AG04449 (cell line): ENCODE data around the gene ZRSR2.

Experiments
- CTCF ChIA-PET: fragments of 350-600 bp; formaldehyde crosslinking; extraction: SDS; loops from one replicate; lab custom pipeline; 2021; ENCODE audit warnings: antibody characterized with exemption; lab: Yijun Ruan, JAX
- POLR2A ChIA-PET: fragments of 400-600, 350-600 bp; formaldehyde crosslinking; extraction: SDS; loops from one replicate; lab custom pipeline; 2020; ENCODE audit warnings: antibody characterized with exemption, inconsistent platforms; lab: Yijun Ruan, JAX
- DNase-seq: peaks from one replicate; pipeline ENCODE4 v3.0.0-alpha.2; 2010; ENCODE audit warnings: low read depth, low spot score
- H3K4me3 ChIP-seq: 2 replicates; pipeline ENCODE4 v1.5.1; 2011; ENCODE audit warnings: low read depth, mild to moderate bottlenecking, control low read depth, low read length
- CTCF ChIP-seq: IDR thresholded peaks from one replicate; pipeline ENCODE4 v1.5.1; 2011; ENCODE audit warnings: mild to moderate bottlenecking, moderate library complexity, low read length, control low read depth, inconsistent platforms; ENCODE audit not compliant: insufficient read depth; ENCODE audit errors: missing control alignments

The ZRSR2 gene

GRCh38 chrX:15854080-15854655 lies 63.9 kb downstream of the ZRSR2 start:
- DNase-seq: no peak
- peak overlapping the region; percentile 67 for H3K4me3 ChIP-seq
- no peak for TF ChIP-seq CTCF
- ChIA-PET CTCF (no interaction called here), POLR2A (no interaction called here)

GRCh38 chrX:15854712-15855567 lies 64.7 kb downstream of the ZRSR2 start, which contains the start of gene AP1S2:
TSS of gene AP1S2 (minus strand) at chrX:15854813. CDS start at chrX:15852524, 2,289 bp downstream.
- peak; percentile 37 for DNase-seq
- ChIA-PET POLR2A (interaction anchor here (0.6 kb wide), 1 partner anchor 18 kb away, joined by 4 read pairs; no protein-coding TSS in a partner anchor), CTCF (no interaction called here)
- no peak for TF ChIP-seq CTCF
- peak within 1 kb of the TSS; percentile 67 for H3K4me3 ChIP-seq

- ChIA-PET POLR2A (no interaction called here), CTCF (no interaction called here)
- H3K4me3 ChIP-seq: peak overlapping the region; percentile 67
- TF ChIP-seq CTCF: no peak
- DNase-seq: no peak
Observed at GRCh38 chrX:15855568-15856221, 65.4 kb downstream of the ZRSR2 start.

GRCh38 chrX:15856222-15856587 lies 65.9 kb downstream of the ZRSR2 start:
- POLR2A ChIA-PET: no interaction called here
- no peak overlapping the region for H3K4me3 ChIP-seq
- TF ChIP-seq CTCF: no peak
- no peak for DNase-seq
- CTCF ChIA-PET: no interaction called here

- no peak overlapping the region for H3K4me3 ChIP-seq
- DNase-seq: no peak
- no peak for TF ChIP-seq CTCF
- ChIA-PET POLR2A (no interaction called here), CTCF (no interaction called here)
Observed at GRCh38 chrX:15856636-15857035, 66.4 kb downstream of the ZRSR2 start.

GRCh38 chrX:15858051-15858450 lies 67.8 kb downstream of the ZRSR2 start:
- CTCF ChIA-PET: no interaction called here
- no peak overlapping the region for H3K4me3 ChIP-seq
- TF ChIP-seq CTCF: no peak
- POLR2A ChIA-PET: no interaction called here
- DNase-seq: no peak
